HG02642 (cell line): Measurements from ENCODE around the gene SPPL3.
"Not testable (repeated sequence)": the region's sequence is repeated elsewhere in the genome, so short reads cannot be mapped to it uniquely, and the experiment has no call there.

Experiments
- ATAC-seq: cut with Tn5 transposase; IDR thresholded peaks from one replicate; pipeline ENCODE4 v1.9.1; 2021; ENCODE audit warnings: mild to moderate bottlenecking; ENCODE audit not compliant: unreplicated experiment, poor library complexity

The SPPL3 gene

GRCh38 chr12:120847392-120847791 is 56.8 kb downstream of the SPPL3 start:
- no peak for ATAC-seq

GRCh38 chr12:120846721-120847120 is 57.4 kb downstream of the SPPL3 start:
- ATAC-seq = no peak

- no peak for ATAC-seq
These were observed 58.5 kb downstream of the SPPL3 start for GRCh38 chr12:120845696-120846095.

- no peak for ATAC-seq
These were observed 59.2 kb downstream of the SPPL3 start for GRCh38 chr12:120844768-120845449.

GRCh38 chr12:120844297-120844696 is 59.9 kb downstream of the SPPL3 start:
- ATAC-seq = no peak

- ATAC-seq = no peak
These were observed 60.7 kb downstream of the SPPL3 start for GRCh38 chr12:120843472-120843871.

- no peak for ATAC-seq
These were observed 61.6 kb downstream of the SPPL3 start for GRCh38 chr12:120842595-120842994.

GRCh38 chr12:120841525-120841924 is 62.6 kb downstream of the SPPL3 start:
- no peak for ATAC-seq

- ATAC-seq = no peak
These were observed 64.7 kb downstream of the SPPL3 start for GRCh38 chr12:120839503-120839902.

GRCh38 chr12:120838629-120839383 is 65.4 kb downstream of the SPPL3 start:
- not testable (repeated sequence) for ATAC-seq

- no peak for ATAC-seq
These were observed 68.0 kb downstream of the SPPL3 start for GRCh38 chr12:120836114-120836684.

- ATAC-seq = no peak
These were observed 68.5 kb downstream of the SPPL3 start for GRCh38 chr12:120835657-120836056.

- ATAC-seq = no peak
These were observed 68.9 kb downstream of the SPPL3 start for GRCh38 chr12:120835304-120835612.

GRCh38 chr12:120834489-120835303 is 69.5 kb downstream of the SPPL3 start:
- peak; percentile 50 for ATAC-seq

- peak; percentile 31 for ATAC-seq
These were observed 70.3 kb downstream of the SPPL3 start for GRCh38 chr12:120833849-120834248.

GRCh38 chr12:120832737-120833136 is 71.4 kb downstream of the SPPL3 start:
- ATAC-seq = no peak

- ATAC-seq = no peak
These were observed 72.4 kb downstream of the SPPL3 start for GRCh38 chr12:120831648-120832267.

GRCh38 chr12:120830966-120831365 is 73.2 kb downstream of the SPPL3 start:
- no peak for ATAC-seq

GRCh38 chr12:120830052-120830940 is 73.9 kb downstream of the SPPL3 start:
- ATAC-seq = no peak
